Measurements from ENCODE around the gene CLCA4. TPM values are rescaled to one million over a fixed set of nuclear protein-coding genes. Genes with fewer than 3 reads are reported as not detected.
A peak's percentile ranks its signal among the peaks of the same experiment; 100 is the strongest.
"Not testable (repeated sequence)": the region's sequence is repeated elsewhere in the genome, so short reads cannot be mapped to it uniquely, and the experiment has no call there.

CLCA4 gene
- total RNA-seq, 1 donor from 2014 or later, result 0.07 TPM

- Mint-ChIP-seq H3K36me3 (no peaks in the 10 kb centered on the region), H3K4me3 (no peak overlapping the region)
Observed at GRCh38 chr1:86583593-86583992, 36.7 kb downstream of the CLCA4 start.

GRCh38 chr1:86594284-86594770 lies 47.4 kb downstream of the CLCA4 start:
- no peak for TF ChIP-seq CTCF (IDR thresholded peaks at IDR 0.05; ENCODE audit: unreplicated experiment)
- no peak overlapping the region for H3K4me3 Mint-ChIP-seq
- DNase-seq (ENCODE audit: low spot score in 2 of 2, unreplicated experiment in 2 of 2), result no peak
- no peak overlapping the region for H3K27ac Mint-ChIP-seq
- peaks cover 6% of the 10 kb centered on the region for H3K9me3 Mint-ChIP-seq
- peaks cover 5% of the 10 kb centered on the region for H3K27me3 Mint-ChIP-seq (ENCODE audit: low read depth)
- H3K36me3 Mint-ChIP-seq, result no peaks in the 10 kb centered on the region
- H3K4me1 Mint-ChIP-seq, result peaks cover 4% of the 10 kb centered on the region

More at GRCh38 chr1:86583593-86583992, 36.7 kb downstream of the CLCA4 start:
- no peak for TF ChIP-seq CTCF (IDR thresholded peaks at IDR 0.05; ENCODE audit: unreplicated experiment)
- H3K27me3 Mint-ChIP-seq (ENCODE audit: low read depth), result peaks cover 9% of the 10 kb centered on the region
- DNase-seq (ENCODE audit: low spot score in 2 of 2, unreplicated experiment in 2 of 2), result no peak
- H3K9me3 Mint-ChIP-seq, result no peaks in the 10 kb centered on the region
- H3K4me1 Mint-ChIP-seq, result no peaks in the 10 kb centered on the region
- no peak overlapping the region for H3K27ac Mint-ChIP-seq

GRCh38 chr1:86596224-86596623 lies 49.3 kb downstream of the CLCA4 start:
- Mint-ChIP-seq H3K36me3 (no peaks in the 10 kb centered on the region), H3K27me3 (ENCODE audit: low read depth) (peaks cover 3% of the 10 kb centered on the region), H3K4me3 (no peak overlapping the region), H3K27ac (peak overlapping the region; percentile 36), H3K9me3 (peaks cover 11% of the 10 kb centered on the region), H3K4me1 (peaks cover 4% of the 10 kb centered on the region)
- no peak for DNase-seq (ENCODE audit: low spot score in 2 of 2, unreplicated experiment in 2 of 2)
- no peak for TF ChIP-seq CTCF (IDR thresholded peaks at IDR 0.05; ENCODE audit: unreplicated experiment)

GRCh38 chr1:86596741-86597290 lies 49.9 kb downstream of the CLCA4 start:
- Mint-ChIP-seq H3K4me1 (peaks cover 4% of the 10 kb centered on the region), H3K4me3 (no peak overlapping the region), H3K27ac (peak overlapping the region; percentile 36), H3K27me3 (ENCODE audit: low read depth) (peaks cover 3% of the 10 kb centered on the region), H3K36me3 (no peaks in the 10 kb centered on the region), H3K9me3 (peaks cover 16% of the 10 kb centered on the region)
- no peak for TF ChIP-seq CTCF (IDR thresholded peaks at IDR 0.05; ENCODE audit: unreplicated experiment)
- no peak for DNase-seq (ENCODE audit: low spot score in 2 of 2, unreplicated experiment in 2 of 2)

GRCh38 chr1:86606080-86606479 lies 59.2 kb downstream of the CLCA4 start:
- DNase-seq (ENCODE audit: low spot score in 2 of 2, unreplicated experiment in 2 of 2); H3K27me3 Mint-ChIP-seq (ENCODE audit: low read depth); H3K4me3 Mint-ChIP-seq; H3K36me3 Mint-ChIP-seq; H3K4me1 Mint-ChIP-seq; H3K27ac Mint-ChIP-seq: not testable (repeated sequence)
- peaks cover 49% of the 10 kb centered on the region for H3K9me3 Mint-ChIP-seq

- TF ChIP-seq CTCF (IDR thresholded peaks at IDR 0.05; ENCODE audit: unreplicated experiment), result no peak
Observed at GRCh38 chr1:86616433-86616832, 69.6 kb downstream of the CLCA4 start.

More at GRCh38 chr1:86616433-86616832, 69.6 kb downstream of the CLCA4 start:
- H3K27ac Mint-ChIP-seq, result peak overlapping the region; percentile 54
- no peaks in the 10 kb centered on the region for H3K27me3 Mint-ChIP-seq (ENCODE audit: low read depth)
- peaks cover 5% of the 10 kb centered on the region for H3K36me3 Mint-ChIP-seq
- H3K9me3 Mint-ChIP-seq, result peaks cover 31% of the 10 kb centered on the region
- no peak for DNase-seq (ENCODE audit: low spot score in 2 of 2, unreplicated experiment in 2 of 2)
- H3K4me3 Mint-ChIP-seq, result no peak overlapping the region
- peaks cover 11% of the 10 kb centered on the region for H3K4me1 Mint-ChIP-seq
